Fibroblast of mammary gland (primary cell): ENCODE measurements around the gene ST6GAL1.

Source experiments
- DNase-seq: peaks from one replicate; pipeline ENCODE4 v3.0.0-alpha.2; 2010; ENCODE audit warnings: low read depth
- H3K4me3 ChIP-seq: 2 replicates; pipeline ENCODE4 v1.5.1; 2011; ENCODE audit warnings: low read depth, mild to moderate bottlenecking, low read length, moderate library complexity; ENCODE audit not compliant: control insufficient read depth
- CTCF ChIP-seq: conservative IDR thresholded peaks from 2 replicates; pipeline ENCODE4 v1.5.1; 2011; ENCODE audit warnings: low read depth, low read length, inconsistent platforms; ENCODE audit not compliant: control insufficient read depth, insufficient read depth

ST6GAL1 gene

GRCh38 chr3:186929186-186929585 is 1.1 kb upstream of the ST6GAL1 start:
- no peak for DNase-seq
- H3K4me3 ChIP-seq = no peak overlapping the region
- no peak for TF ChIP-seq CTCF

DNA sequence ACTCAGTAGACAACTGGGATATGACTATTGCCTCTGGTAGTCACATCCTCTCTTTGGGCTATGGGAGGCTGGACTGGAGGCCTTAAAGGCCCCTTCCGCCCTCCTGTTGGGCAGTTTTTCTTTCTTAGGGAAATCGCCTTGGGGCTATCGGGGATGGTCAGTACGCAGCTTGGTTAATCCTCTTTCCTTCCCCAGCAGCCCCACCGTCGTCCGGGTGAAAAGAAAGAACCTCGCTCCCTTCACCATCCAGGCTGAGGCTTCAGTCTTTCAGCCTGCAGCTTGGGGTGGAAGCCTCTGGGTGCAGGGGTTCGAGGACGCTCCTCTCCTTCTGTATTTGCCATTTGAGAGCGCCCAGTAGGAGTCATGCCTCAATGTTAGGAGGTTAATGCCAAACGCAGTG is 641 bp upstream of the ST6GAL1 start:
- peak overlapping the region; percentile 52 for H3K4me3 ChIP-seq

DNA sequence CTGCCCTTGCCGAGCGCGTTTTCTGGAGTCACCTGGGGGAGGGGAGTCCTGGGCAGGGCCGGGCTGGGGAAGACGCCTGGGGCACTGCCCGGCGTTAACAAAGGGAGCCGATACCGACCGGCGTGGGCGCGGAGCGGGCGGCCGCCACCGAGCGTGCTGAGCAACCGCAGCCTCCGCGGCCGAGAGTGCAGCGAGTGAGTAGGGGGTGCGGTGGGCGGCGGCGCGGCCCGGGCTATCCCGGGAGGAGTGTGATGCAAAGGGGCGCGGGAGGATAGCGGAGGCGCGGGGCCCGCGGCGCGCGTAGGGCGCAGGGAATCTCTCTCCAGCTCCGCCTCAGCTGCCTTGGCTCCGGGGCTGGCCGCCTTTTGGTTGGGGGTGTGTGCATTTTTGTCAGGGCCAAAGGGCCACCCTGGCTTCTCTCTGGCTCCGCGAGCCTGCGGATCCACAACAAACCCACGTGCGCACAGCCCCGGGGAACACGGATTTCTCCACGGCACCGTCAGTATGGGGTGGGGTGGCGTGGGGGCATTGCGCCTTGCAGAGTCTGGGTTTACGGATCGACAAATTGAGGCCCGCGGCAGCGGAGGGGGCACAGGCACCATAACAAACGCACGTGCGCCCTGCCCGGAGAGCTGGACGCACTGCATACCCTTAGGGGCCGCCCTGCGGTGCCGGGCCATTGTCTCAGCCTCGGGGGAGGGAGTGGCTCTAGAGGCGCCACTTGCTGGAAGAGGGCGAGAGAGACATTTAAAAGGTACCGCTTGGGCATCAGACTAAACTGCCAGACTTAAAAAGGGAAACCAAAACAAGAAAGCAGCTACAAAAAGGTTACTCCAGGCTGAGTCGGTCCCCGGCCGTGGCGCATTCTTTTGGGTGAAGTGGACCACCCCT is 560 bp downstream of the ST6GAL1 start:
- H3K4me3 ChIP-seq = peak overlapping the region; percentile 52
- DNase-seq = peak; percentile 26
- TF ChIP-seq CTCF = no peak

More for the DNA sequence above, 641 bp upstream of the ST6GAL1 start:
- TF ChIP-seq CTCF = no peak
- DNase-seq = no peak

- H3K4me3 ChIP-seq = peak overlapping the region; percentile 52
- peak; percentile 14 for DNase-seq
- no peak for TF ChIP-seq CTCF
Measured at GRCh38 chr3:186931532-186932280, 1.4 kb downstream of the ST6GAL1 start.

DNA sequence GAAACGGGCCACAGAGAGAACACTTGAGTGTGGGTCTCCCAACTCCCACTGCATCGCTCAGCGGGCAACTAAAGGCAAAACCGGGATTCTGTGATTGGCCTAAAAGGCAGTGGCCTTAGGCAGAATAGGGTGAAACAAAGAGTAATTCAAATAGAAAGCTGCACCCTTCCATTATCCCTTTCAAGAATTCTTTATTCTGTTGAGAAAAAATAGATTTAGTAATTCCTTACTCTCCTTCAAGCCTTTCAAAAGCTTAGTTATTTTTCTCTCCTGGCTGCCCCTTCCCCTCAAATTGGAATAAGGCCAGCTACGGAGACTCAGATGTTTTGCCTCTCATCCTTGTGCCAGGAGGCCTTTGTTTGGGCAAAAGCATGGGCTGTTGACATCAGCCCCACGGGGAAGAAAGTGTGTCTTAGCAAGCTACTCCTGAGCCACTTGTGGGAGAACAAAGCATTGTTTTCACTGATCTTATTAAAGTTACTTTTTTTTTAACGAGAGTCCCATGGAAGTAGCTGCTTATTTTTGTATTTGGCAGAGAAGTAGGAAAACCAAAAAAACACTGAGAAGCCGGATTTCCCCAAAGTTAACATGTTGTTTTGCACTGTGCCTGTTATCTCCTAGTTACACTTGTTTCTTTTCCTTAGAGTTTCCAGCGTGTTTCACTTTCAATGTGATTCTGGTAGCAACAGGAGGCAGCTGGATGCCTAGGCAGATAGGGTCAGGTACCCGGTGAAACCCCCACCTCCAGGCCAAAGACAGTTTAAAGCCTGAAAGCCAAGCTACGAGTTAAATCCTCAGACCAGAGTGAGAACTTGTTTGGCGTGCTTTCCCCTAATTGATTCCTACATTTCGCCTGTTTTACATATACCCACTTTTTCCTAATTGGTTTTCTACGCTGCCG is 2.2 kb downstream of the ST6GAL1 start:
- no peak for DNase-seq

More for the DNA sequence above, 2.2 kb downstream of the ST6GAL1 start:
- H3K4me3 ChIP-seq = no peak overlapping the region
- no peak for TF ChIP-seq CTCF
